ENCODE measurements around the gene VIM. TPM values are rescaled to one million over a fixed set of nuclear protein-coding genes. Genes with fewer than 3 reads are reported as not detected.

The VIM gene
- total and polyA plus RNA-seq, 2 experiments from 2014 or later, result 302 to 1,051 TPM

DNA sequence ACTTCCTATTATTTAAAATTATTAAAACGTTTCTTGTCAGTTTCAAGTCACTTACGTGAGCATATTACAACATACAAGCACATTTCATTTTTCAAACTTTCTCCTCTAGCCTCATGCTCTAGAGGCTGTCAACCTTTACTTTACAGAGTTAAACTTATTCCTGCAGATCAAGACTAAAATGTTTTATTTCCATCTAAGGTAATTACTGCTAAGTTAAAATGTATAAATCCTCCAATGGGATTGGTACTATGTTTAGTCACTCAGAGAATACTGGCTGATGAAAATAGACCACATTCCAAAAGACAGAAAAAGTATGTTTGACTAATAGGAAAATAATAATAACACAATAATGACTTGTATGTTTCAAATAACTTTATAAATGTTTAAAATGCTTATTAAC, 18.2 kb upstream of the VIM start:
- no peaks in the 10 kb centered on the region for H3K36me3 ChIP-seq (replicated peaks; ENCODE audit: insufficient read depth, low read depth)
- TF ChIP-seq, protein P1, sequence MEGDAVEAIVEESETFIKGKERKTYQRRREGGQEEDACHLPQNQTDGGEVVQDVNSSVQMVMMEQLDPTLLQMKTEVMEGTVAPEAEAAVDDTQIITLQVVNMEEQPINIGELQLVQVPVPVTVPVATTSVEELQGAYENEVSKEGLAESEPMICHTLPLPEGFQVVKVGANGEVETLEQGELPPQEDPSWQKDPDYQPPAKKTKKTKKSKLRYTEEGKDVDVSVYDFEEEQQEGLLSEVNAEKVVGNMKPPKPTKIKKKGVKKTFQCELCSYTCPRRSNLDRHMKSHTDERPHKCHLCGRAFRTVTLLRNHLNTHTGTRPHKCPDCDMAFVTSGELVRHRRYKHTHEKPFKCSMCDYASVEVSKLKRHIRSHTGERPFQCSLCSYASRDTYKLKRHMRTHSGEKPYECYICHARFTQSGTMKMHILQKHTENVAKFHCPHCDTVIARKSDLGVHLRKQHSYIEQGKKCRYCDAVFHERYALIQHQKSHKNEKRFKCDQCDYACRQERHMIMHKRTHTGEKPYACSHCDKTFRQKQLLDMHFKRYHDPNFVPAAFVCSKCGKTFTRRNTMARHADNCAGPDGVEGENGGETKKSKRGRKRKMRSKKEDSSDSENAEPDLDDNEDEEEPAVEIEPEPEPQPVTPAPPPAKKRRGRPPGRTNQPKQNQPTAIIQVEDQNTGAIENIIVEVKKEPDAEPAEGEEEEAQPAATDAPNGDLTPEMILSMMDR (IDR thresholded peaks at IDR 0.05; ENCODE audit: poor library complexity), result no peak
- no peak for TF ChIP-seq EZH2phosphoT487 (IDR thresholded peaks at IDR 0.05; ENCODE audit: low read depth, severe bottlenecking, unreplicated experiment)
- TF ChIP-seq EZH2 (IDR thresholded peaks at IDR 0.05; ENCODE audit: borderline replicate concordance), result no peak
- no peak overlapping the region for H3K4me2 ChIP-seq
- H3K4me3 ChIP-seq, result no peak overlapping the region
- H4K20me1 ChIP-seq (ENCODE audit: insufficient read depth, poor library complexity, severe bottlenecking), result no peaks in the 10 kb centered on the region
- no peak for DNase-seq (ENCODE audit: low spot score)
- no peak overlapping the region for H2AFZ ChIP-seq
- H3K27ac ChIP-seq, result no peak overlapping the region
- H3K4me1 ChIP-seq (ENCODE audit: insufficient read depth), result no peaks in the 10 kb centered on the region
- no peaks in the 10 kb centered on the region for H3K79me2 ChIP-seq
- WGBS (ENCODE audit: low lambda C conversion rate, missing lambda C conversion rate), result 90% methylated on average over 2 of the region's 2 CpGs
- H3K9me3 ChIP-seq (ENCODE audit: low read depth), result no peaks in the 10 kb centered on the region
- no peaks in the 10 kb centered on the region for H3K9me2 ChIP-seq (replicated peaks; ENCODE audit: insufficient read depth)
- no peaks in the 10 kb centered on the region for H3K27me3 ChIP-seq

DNA sequence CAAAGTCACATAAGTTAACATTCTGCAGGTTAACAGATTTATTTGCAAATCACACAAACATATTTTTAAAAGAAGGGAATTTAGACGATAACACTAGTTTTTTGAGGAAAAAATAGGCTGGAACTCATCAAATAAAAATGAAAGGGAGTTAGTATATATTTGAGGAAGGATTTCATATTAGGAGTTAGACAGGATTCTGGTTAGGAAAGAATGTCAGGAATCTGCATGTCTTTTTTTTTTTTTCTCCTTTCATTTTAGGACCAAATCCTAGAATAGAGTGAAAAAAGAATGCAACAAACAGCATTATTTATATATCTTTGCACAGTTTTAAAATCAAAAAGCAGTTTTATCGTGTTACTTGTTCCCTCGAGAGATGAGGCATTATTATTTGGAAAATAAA, 17.7 kb upstream of the VIM start:
- Histone ChIP-seq H3K9me2 (replicated peaks; ENCODE audit: insufficient read depth) (no peaks in the 10 kb centered on the region), H3K79me2 (no peaks in the 10 kb centered on the region), H3K36me3 (replicated peaks; ENCODE audit: insufficient read depth, low read depth) (no peaks in the 10 kb centered on the region), H4K20me1 (ENCODE audit: insufficient read depth, poor library complexity, severe bottlenecking) (no peaks in the 10 kb centered on the region), H2AFZ (no peak overlapping the region), H3K4me3 (no peak overlapping the region), H3K27me3 (no peaks in the 10 kb centered on the region), H3K9me3 (ENCODE audit: low read depth) (no peaks in the 10 kb centered on the region), H3K4me1 (ENCODE audit: insufficient read depth) (no peaks in the 10 kb centered on the region), H3K4me2 (no peak overlapping the region), H3K27ac (no peak overlapping the region)
- 46% methylated on average over 3 of the region's 3 CpGs for WGBS (ENCODE audit: low lambda C conversion rate, missing lambda C conversion rate)
- TF ChIP-seq, protein P1 (IDR thresholded peaks at IDR 0.05; ENCODE audit: poor library complexity), result no peak
- no peak for TF ChIP-seq EZH2 (IDR thresholded peaks at IDR 0.05; ENCODE audit: borderline replicate concordance)
- no peak for TF ChIP-seq EZH2phosphoT487 (IDR thresholded peaks at IDR 0.05; ENCODE audit: low read depth, severe bottlenecking, unreplicated experiment)
- DNase-seq (ENCODE audit: low spot score), result no peak

DNA sequence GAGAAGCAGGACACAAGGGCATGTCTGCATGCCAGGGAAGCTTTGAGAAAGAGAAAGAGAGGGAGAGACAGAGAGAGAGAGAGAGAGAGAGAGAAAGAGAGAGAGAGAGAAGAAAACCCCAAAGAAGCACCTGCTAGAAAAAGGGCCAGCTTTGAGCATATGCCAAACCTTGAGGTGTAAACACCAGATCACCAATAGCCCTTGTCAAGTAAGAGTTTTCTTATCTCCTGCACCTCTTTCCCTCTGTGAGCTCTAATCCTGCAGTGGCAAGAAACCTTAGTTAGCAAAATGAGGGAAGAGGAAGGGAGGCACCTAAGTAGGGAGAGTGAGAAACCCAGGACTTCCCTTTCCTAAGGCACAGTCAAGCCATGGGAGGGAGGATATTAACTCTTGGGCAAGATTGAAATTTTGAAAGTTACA, 15.2 kb upstream of the VIM start:
- Histone ChIP-seq H2AFZ (no peak overlapping the region), H3K27ac (no peak overlapping the region), H3K36me3 (replicated peaks; ENCODE audit: insufficient read depth, low read depth) (no peaks in the 10 kb centered on the region), H3K27me3 (no peaks in the 10 kb centered on the region), H3K4me1 (ENCODE audit: insufficient read depth) (peaks cover 10% of the 10 kb centered on the region), H3K4me3 (no peak overlapping the region), H3K9me3 (ENCODE audit: low read depth) (no peaks in the 10 kb centered on the region), H3K9me2 (replicated peaks; ENCODE audit: insufficient read depth) (no peaks in the 10 kb centered on the region), H3K79me2 (no peaks in the 10 kb centered on the region), H4K20me1 (ENCODE audit: insufficient read depth, poor library complexity, severe bottlenecking) (no peaks in the 10 kb centered on the region), H3K4me2 (no peak overlapping the region)
- TF ChIP-seq EZH2 (IDR thresholded peaks at IDR 0.05; ENCODE audit: borderline replicate concordance) (no peak), EZH2phosphoT487 (IDR thresholded peaks at IDR 0.05; ENCODE audit: low read depth, severe bottlenecking, unreplicated experiment) (no peak)
- TF ChIP-seq, protein P1 (IDR thresholded peaks at IDR 0.05; ENCODE audit: poor library complexity), result no peak
- DNase-seq (ENCODE audit: low spot score), result no peak
